H1 (cell line): ENCODE results near the gene DHRS2. TPM values are rescaled to one million over a fixed set of nuclear protein-coding genes. Genes with fewer than 3 reads are reported as not detected.

Experiments
- CTCF ChIA-PET: fragments of 300-600 bp; sonication (Branson Sonifier 250); formaldehyde crosslinking; loops from one replicate; lab custom pipeline; 2021; ENCODE audit not compliant: partially characterized antibody; lab: Charles Lee
- POLR2A ChIA-PET: fragments of 300-600 bp; sonication (Branson Sonifier 250); formaldehyde crosslinking; loops from one replicate; lab custom pipeline; 2021; ENCODE audit warnings: inconsistent platforms; ENCODE audit not compliant: partially characterized antibody; lab: Charles Lee
- DNase-seq, 2 experiments: peaks; one replicate each; pipeline versions ENCODE4 v3.0.0 to v3.0.0-alpha.2; 2010 to 2022; ENCODE audit warnings: low spot score in 2 of 2, low read depth in 1 of 2, mixed read lengths in 1 of 2
- FAIRE-seq: peaks from 2 replicates; lab custom pipeline; 2011; peaks lifted over from hg19 to GRCh38; lab: Jason Lieb, UNC
- H2AFZ ChIP-seq: 2 replicates; pipeline ENCODE4 v1.8.1; 2012; ENCODE audit warnings: low read length, inconsistent platforms
- H2AK5ac ChIP-seq: 2 replicates; pipeline ENCODE4 v1.6.1; 2013; ENCODE audit warnings: low read depth, low read length
- H2BK120ac ChIP-seq: replicated peaks from 2 replicates; pipeline ENCODE3; 2013; ENCODE audit warnings: low read depth, low read length, inconsistent platforms
- H2BK12ac ChIP-seq: 2 replicates; pipeline ENCODE4 v1.6.1; 2013; ENCODE audit warnings: low read depth, low read length
- H2BK15ac ChIP-seq: 2 replicates; pipeline ENCODE4 v1.6.1; 2013; ENCODE audit warnings: low read length
- H2BK20ac ChIP-seq: 2 replicates; pipeline ENCODE4 v1.6.1; 2013; ENCODE audit warnings: low read length
- H2BK5ac ChIP-seq: 2 replicates; pipeline ENCODE4 v1.6.1; 2013; ENCODE audit warnings: low read depth, low read length
- H3K14ac ChIP-seq: 2 replicates; pipeline ENCODE4 v1.6.1; 2013; ENCODE audit warnings: inconsistent platforms; ENCODE audit not compliant: insufficient read length
- H3K18ac ChIP-seq: 2 replicates; pipeline ENCODE4 v1.6.1; 2013; ENCODE audit warnings: low read length; ENCODE audit errors: extremely low read depth
- H3K23ac ChIP-seq: 2 replicates; pipeline ENCODE4 v1.6.1; 2013; ENCODE audit warnings: inconsistent platforms; ENCODE audit not compliant: insufficient read length
- H3K23me2 ChIP-seq: 2 replicates; pipeline ENCODE4 v1.6.1; 2013; ENCODE audit warnings: low read depth, low read length
- H3K27ac ChIP-seq: 2 replicates; pipeline ENCODE4 v1.6.1; 2011; ENCODE audit warnings: low read depth, low read length, inconsistent platforms
- H3K27me3 ChIP-seq, 4 experiments: replicated peaks in 1 of 4; 1 replicate in 1 of 4; 2 replicates in 3 of 4; pipeline versions ENCODE4 v1.6.1 to v1.8.1; 2011 to 2013; ENCODE audit warnings: low read length in 3 of 4, mild to moderate bottlenecking in 3 of 4, inconsistent platforms in 2 of 4, mixed read lengths in 2 of 4, moderate library complexity in 1 of 4; ENCODE audit not compliant: control insufficient read depth in 3 of 4, insufficient read depth in 3 of 4; ENCODE audit errors: extremely low read depth in 1 of 4
- H3K36me3 ChIP-seq, 4 experiments: 2 replicates each; pipeline versions ENCODE4 v1.6.1 to v1.8.1; 2011 to 2013; ENCODE audit warnings: mild to moderate bottlenecking in 4 of 4, low read length in 3 of 4, moderate library complexity in 2 of 4, control low read depth in 1 of 4, inconsistent platforms in 1 of 4; ENCODE audit not compliant: insufficient read depth in 4 of 4, control insufficient read depth in 2 of 4
- H3K4ac ChIP-seq: replicated peaks from 2 replicates; pipeline ENCODE3; 2013; ENCODE audit warnings: low read length, low read depth, mixed read lengths, inconsistent platforms; ENCODE audit not compliant: insufficient read length
- H3K4me1 ChIP-seq, 4 experiments: replicated peaks in 1 of 4; 1 replicate in 1 of 4; 2 replicates in 3 of 4; pipeline versions ENCODE4 v1.6.1 to v1.8.1; 2011 to 2013; ENCODE audit warnings: low read length in 3 of 4, inconsistent platforms in 2 of 4, mixed read lengths in 1 of 4; ENCODE audit not compliant: insufficient read depth in 4 of 4, control insufficient read depth in 3 of 4
- H3K4me2 ChIP-seq, 2 experiments: 2 replicates each; pipeline versions ENCODE4 v1.6.1 to v1.8.1; 2011 to 2013; ENCODE audit warnings: low read depth in 2 of 2, low read length in 2 of 2, control low read depth in 1 of 2, inconsistent platforms in 1 of 2, mild to moderate bottlenecking in 1 of 2; ENCODE audit not compliant: insufficient read depth in 1 of 2
- H3K4me3 ChIP-seq, 4 experiments: fragments of 200-600, 300-600 bp in 1 of 4; sonication (generic), shearing (Covaris generic), sonication (Bioruptor Twin) in 1 of 4; 2 replicates each; pipeline versions ENCODE4 v1.5.1 to v1.8.1; 2011 to 2016; ENCODE audit warnings: low read length in 4 of 4, low read depth in 3 of 4, control low read depth in 2 of 4, inconsistent platforms in 2 of 4, mild to moderate bottlenecking in 2 of 4, mixed read lengths in 1 of 4, moderate library complexity in 1 of 4; ENCODE audit not compliant: insufficient read depth in 2 of 4; ENCODE audit errors: extremely low read depth in 1 of 4
- H3K56ac ChIP-seq: replicated peaks from 2 replicates; pipeline ENCODE3; 2013; ENCODE audit warnings: low read depth, mild to moderate bottlenecking, mixed read lengths, low read length, inconsistent platforms; ENCODE audit not compliant: insufficient read length
- H3K79me1 ChIP-seq: 2 replicates; pipeline ENCODE4 v1.6.1; 2013; ENCODE audit warnings: low read depth, low read length, control low read depth
- H3K79me2 ChIP-seq, 2 experiments: 2 replicates each; pipeline versions ENCODE4 v1.6.1 to v1.8.1; 2012 to 2013; ENCODE audit warnings: low read length in 2 of 2, mild to moderate bottlenecking in 2 of 2, inconsistent platforms in 1 of 2; ENCODE audit not compliant: insufficient read depth in 2 of 2, control insufficient read depth in 1 of 2
- H3K9ac ChIP-seq, 4 experiments: replicated peaks in 1 of 4; 1 replicate in 1 of 4; 2 replicates in 3 of 4; pipeline versions ENCODE4 v1.6.1 to v1.8.1; 2011 to 2013; ENCODE audit warnings: low read depth in 3 of 4, low read length in 3 of 4, control low read depth in 2 of 4, mild to moderate bottlenecking in 2 of 4, moderate library complexity in 2 of 4, inconsistent platforms in 1 of 4; ENCODE audit errors: extremely low read depth in 1 of 4
- H3K9me3 ChIP-seq, 2 experiments: 2 replicates each; pipeline versions ENCODE4 v1.6.1 to v1.8.1; 2012 to 2013; ENCODE audit warnings: mild to moderate bottlenecking in 2 of 2, moderate library complexity in 2 of 2, control low read depth in 1 of 2, inconsistent platforms in 1 of 2, low read depth in 1 of 2, low read length in 1 of 2, mixed read lengths in 1 of 2; ENCODE audit not compliant: insufficient read depth in 2 of 2
- H4K20me1 ChIP-seq, 2 experiments: replicated peaks in 1 of 2; 2 replicates each; pipeline versions ENCODE3 to v1.8.1; 2011 to 2013; ENCODE audit warnings: inconsistent platforms in 2 of 2, low read length in 2 of 2, mild to moderate bottlenecking in 1 of 2; ENCODE audit not compliant: insufficient read depth in 2 of 2, control insufficient read depth in 1 of 2
- H4K5ac ChIP-seq: 2 replicates; pipeline ENCODE4 v1.6.1; 2013; ENCODE audit warnings: low read length, low read depth, mixed read lengths, inconsistent platforms; ENCODE audit not compliant: insufficient read length
- H4K8ac ChIP-seq: 2 replicates; pipeline ENCODE4 v1.8.0; 2013; ENCODE audit warnings: mild to moderate bottlenecking, moderate library complexity, low read length, inconsistent platforms; ENCODE audit not compliant: insufficient read depth; ENCODE audit errors: extremely low read depth
- H4K91ac ChIP-seq: replicated peaks from 2 replicates; pipeline ENCODE3; 2013; ENCODE audit warnings: low read length, mixed read lengths, inconsistent platforms; ENCODE audit not compliant: insufficient read length
- CBX8 ChIP-seq: fragments of 300-800, 300-1000 bp; sonication (generic); IDR thresholded peaks from 2 replicates; pipeline ENCODE4 v1.7.1; 2016; ENCODE audit warnings: low read depth, low read length, borderline replicate concordance
- CREB1 ChIP-seq: IDR thresholded peaks from 2 replicates; pipeline ENCODE4 v1.6.1; 2012; ENCODE audit warnings: inconsistent platforms
- EGR1 ChIP-seq: IDR thresholded peaks from 2 replicates; pipeline ENCODE4 v1.6.1; 2011; ENCODE audit warnings: low read depth, low read length, borderline replicate concordance
- FOSL1 ChIP-seq: IDR thresholded peaks from 2 replicates; pipeline ENCODE4 v1.6.1; 2011; ENCODE audit warnings: mild to moderate bottlenecking, low read depth, low read length, moderate library complexity; ENCODE audit not compliant: insufficient read depth
- HDAC2 ChIP-seq, 2 experiments: fragments of 300-600 bp in 1 of 2; sonication (generic) in 1 of 2; IDR thresholded peaks; 2 replicates each; pipeline ENCODE4 v1.6.1; 2011 to 2012; ENCODE audit warnings: low read depth in 2 of 2, low read length in 2 of 2, mild to moderate bottlenecking in 2 of 2, moderate library complexity in 2 of 2, borderline replicate concordance in 1 of 2, inconsistent platforms in 1 of 2
- HDAC6 ChIP-seq: IDR thresholded peaks from one replicate; pipeline ENCODE4 v1.7.1; 2012; ENCODE audit warnings: low read depth, mild to moderate bottlenecking, inconsistent platforms, low read length, moderate library complexity
- KDM1A ChIP-seq: fragments of 200-600, 300-600 bp; sonication (generic); IDR thresholded peaks from 2 replicates; pipeline ENCODE4 v1.7.1; 2016; ENCODE audit warnings: mild to moderate bottlenecking, low read length, borderline replicate concordance
- KDM4A ChIP-seq: IDR thresholded peaks from one replicate; pipeline ENCODE4 v1.7.1; 2012; ENCODE audit warnings: low read depth, mild to moderate bottlenecking, moderate library complexity, low read length, inconsistent platforms; ENCODE audit not compliant: severe bottlenecking
- PHF8 ChIP-seq: fragments of 200-600 bp; sonication (generic); conservative IDR thresholded peaks from 2 replicates; pipeline ENCODE4 v1.7.1; 2012; ENCODE audit warnings: low read depth, mild to moderate bottlenecking, inconsistent platforms, low read length, moderate library complexity
- SIRT6 ChIP-seq: IDR thresholded peaks from one replicate; pipeline ENCODE4 v1.7.1; 2012; ENCODE audit warnings: low read length, inconsistent platforms
- SIX5 ChIP-seq: IDR thresholded peaks from 2 replicates; pipeline ENCODE4 v1.6.1; 2011; ENCODE audit warnings: mild to moderate bottlenecking, low read depth, low read length
- SP1 ChIP-seq: IDR thresholded peaks from 2 replicates; pipeline ENCODE4 v1.6.1; 2011; ENCODE audit warnings: low read depth, low read length
- ZNF274 ChIP-seq: IDR thresholded peaks from 2 replicates; pipeline ENCODE4 v1.7.0; 2012; ENCODE audit warnings: low read length, borderline replicate concordance; ENCODE audit errors: extremely low read depth
- WGBS, 2 experiments: shearing (Covaris generic) in 1 of 2; methylation state at CpG; one replicate each; pipeline versions ENCODE4 v1.1.6 to v1.1.7; 2013 to 2015; ENCODE audit warnings: low lambda C conversion rate in 2 of 2, mixed read lengths in 2 of 2, inconsistent platforms in 1 of 2, low coverage in 1 of 2, missing lambda C conversion rate in 1 of 2; ENCODE audit not compliant: insufficient replicate concordance in 2 of 2, insufficient coverage in 1 of 2, insufficient read length in 1 of 2; ENCODE audit errors: extremely low coverage in 1 of 2, missing lambda C conversion rate in 1 of 2; 5-methylcytosine and 5-hydroxymethylcytosine counted together
- polyA plus RNA-seq, 7 experiments: library from polyadenylated mRNA; depleted of rRNA in 3 of 7; stranded (reverse) in 5 of 7; unstranded in 2 of 7; fragments of >200 nt in 5 of 7; fragments of 200-250 nt in 2 of 7; gene quantifications; 1 replicate in 5 of 7; 2 replicates in 1 of 7; 4 replicates in 1 of 7; pipeline versions ENCODE4 v1.2.1 to v1.2.3, GENCODE V29; 2011 to 2013; ENCODE audit warnings: missing spikeins in 2 of 7, mixed read lengths in 2 of 7
- total RNA-seq: library from RNA; stranded (reverse); fragmentation: NEBNext Ultra II Directional; extraction: Animal tissue kit (Norgen Biotek cat#: 25700); gene quantifications from 2 replicates; pipeline ENCODE4 v1.2.1, GENCODE V29; 2021

The DHRS2 gene
- total and polyA plus RNA-seq, 2 of the 8 experiments (the other 6 are each of a cell fraction or from before 2014, with no cell fraction given), result 1.1 to 3.5 TPM

DNA sequence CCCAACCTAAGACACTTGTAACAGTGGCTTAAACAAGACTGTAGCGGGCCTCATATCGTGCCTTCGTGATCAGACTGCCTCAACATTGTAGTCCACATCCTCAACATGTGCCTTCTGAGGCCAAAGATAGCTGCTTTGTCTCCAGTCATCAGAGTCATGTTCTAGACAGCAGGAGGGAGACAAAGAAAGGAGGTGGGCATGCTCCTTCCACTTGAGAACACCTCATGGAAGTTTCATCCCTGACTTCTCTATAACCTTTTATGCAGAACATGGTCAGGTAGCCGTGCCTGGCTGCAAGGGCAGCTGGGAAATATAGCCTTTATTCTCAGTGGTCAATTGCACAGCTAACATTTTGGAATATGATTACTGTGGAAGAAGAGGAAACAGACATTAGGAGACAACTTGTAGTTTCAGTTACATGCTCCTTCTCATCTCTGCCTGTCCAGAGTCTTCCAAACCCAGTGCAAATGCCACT lies 25.3 kb upstream of the DHRS2 start:
- Histone ChIP-seq H2BK15ac (no peak overlapping the region), H2BK120ac (no peak overlapping the region), H3K14ac (no peak overlapping the region), H2BK5ac (no peak overlapping the region), H3K4me2 (no peak overlapping the region), H3K23ac (no peak overlapping the region), H3K18ac (no peak overlapping the region), H2BK20ac (no peak overlapping the region), H4K5ac (no peak overlapping the region), H3K79me2 (no peaks in the 10 kb centered on the region), H2AK5ac (no peak overlapping the region), H3K9ac (no peak overlapping the region), H3K79me1 (no peaks in the 10 kb centered on the region), H2AFZ (no peak overlapping the region), H3K27me3 (no peaks in the 10 kb centered on the region; a peak in 1 of 7 replicates), H3K9me3 (no peaks in the 10 kb centered on the region; a peak in 1 of 4 replicates), H4K20me1 (no peaks in the 10 kb centered on the region), H3K36me3 (no peaks in the 10 kb centered on the region), H3K4me3 (no peak overlapping the region), H3K23me2 (peaks cover 3% of the 10 kb centered on the region; the same call in 1 of the 2 replicates), H3K4ac (no peak overlapping the region), H4K8ac (no peak overlapping the region), H2BK12ac (no peak overlapping the region), H3K56ac (no peak overlapping the region), H4K91ac (no peak overlapping the region), H3K4me1 (no peaks in the 10 kb centered on the region), H3K27ac (no peak overlapping the region)
- FAIRE-seq (no peak), DNase-seq (no peak)
- POLR2A ChIA-PET, result interaction anchor here (0.9 kb wide), 1 partner anchor 8 kb away, joined by 3 read pairs; no protein-coding TSS in a partner anchor
- CTCF ChIA-PET, result interaction anchor here (1.0 to 6.2 kb wide), 5 partner anchors 21 to 334 kb away, joined by 3 to 53 read pairs (median 4); no protein-coding TSS in a partner anchor
- WGBS, 2 experiments, result 66% methylated on average over 4 of the region's 4 CpGs; no CpG with 5 or more reads in 1 of the 2 experiments
- TF ChIP-seq CREB1 (no peak), PHF8 (no peak), SP1 (no peak), EGR1 (no peak), HDAC2 (IDR thresholded peaks at IDR 0.05; ENCODE audit: borderline replicate concordance in 1 of 2, low read depth in 2 of 2, low read length in 2 of 2) (no peak), SIRT6 (no peak), ZNF274 (no peak), SIX5 (no peak), KDM4A (no peak), HDAC6 (no peak), KDM1A (no peak), FOSL1 (no peak), CBX8 (no peak)
